HFFc6 (cell line): ENCODE data around the gene PSMB9. TPM values are rescaled to one million over a fixed set of nuclear protein-coding genes. Genes with fewer than 3 reads are reported as not detected.
A peak's percentile ranks its signal among the peaks of the same experiment; 100 is the strongest.

Source experiments
- DNase-seq: peaks from one replicate; pipeline ENCODE4 v3.0.0-alpha.2; 2018
- H3K27ac Mint-ChIP-seq: 2 replicates; pipeline ENCODE4 v1.8.0; 2020; ENCODE audit warnings: mild to moderate bottlenecking, mixed read lengths
- H3K27me3 Mint-ChIP-seq: 2 replicates; pipeline ENCODE4 v1.8.0; 2021; ENCODE audit warnings: mild to moderate bottlenecking, moderate library complexity, mixed read lengths; ENCODE audit not compliant: insufficient read depth
- H3K36me3 Mint-ChIP-seq: 2 replicates; pipeline ENCODE4 v1.8.0; 2021; ENCODE audit warnings: low read depth, mixed read lengths
- H3K4me1 Mint-ChIP-seq: 2 replicates; pipeline ENCODE4 v1.8.0; 2020; ENCODE audit warnings: low read depth, mixed read lengths
- H3K4me3 Mint-ChIP-seq: 2 replicates; pipeline ENCODE4 v1.8.0; 2020; ENCODE audit warnings: mild to moderate bottlenecking, moderate library complexity, mixed read lengths
- H3K9me3 Mint-ChIP-seq: 2 replicates; pipeline ENCODE4 v1.8.0; 2020; ENCODE audit warnings: mild to moderate bottlenecking, mixed read lengths
- CTCF ChIP-seq: fragments of 200-600 bp; sonication (generic); IDR thresholded peaks from 2 replicates; pipeline ENCODE4 v1.5.0; 2021; ENCODE audit warnings: antibody characterized with exemption, mild to moderate bottlenecking
- total RNA-seq, 6 experiments: library from RNA; stranded (reverse); fragmentation: NEBNext Ultra II Directional; extraction: Animal tissue kit (Norgen Biotek cat#: 25700); gene quantifications; 2 replicates in 1 of 6; 3 replicates in 5 of 6; pipeline ENCODE4 v1.2.3, GENCODE V29; 2021

The PSMB9 gene
- total RNA-seq, 6 experiments from 2014 or later: 4.9 to 23.9 (median 20.9) TPM

GRCh38 chr6:32835167-32835893 lies 18.7 kb upstream of the PSMB9 start:
- no peak for TF ChIP-seq CTCF
- no peak overlapping the region for H3K4me3 Mint-ChIP-seq
- peaks cover 1% of the 10 kb centered on the region; the same call in 1 of the 2 replicates for H3K27me3 Mint-ChIP-seq
- no peak overlapping the region for H3K27ac Mint-ChIP-seq
- no peak for DNase-seq
- 0 out of 2 replicates have a peak, but pooled peaks cover 7% of the 10 kb centered on the region for H3K36me3 Mint-ChIP-seq
- H3K4me1 Mint-ChIP-seq: peaks cover 23% of the 10 kb centered on the region
- no peaks in the 10 kb centered on the region for H3K9me3 Mint-ChIP-seq

GRCh38 chr6:32836873-32837272 lies 17.1 kb upstream of the PSMB9 start:
- H3K9me3 Mint-ChIP-seq: no peaks in the 10 kb centered on the region
- peaks cover 17% of the 10 kb centered on the region for H3K36me3 Mint-ChIP-seq
- peak overlapping the region; percentile 88 for H3K4me3 Mint-ChIP-seq
- DNase-seq: no peak
- TF ChIP-seq CTCF: no peak
- peaks cover 26% of the 10 kb centered on the region for H3K4me1 Mint-ChIP-seq
- H3K27ac Mint-ChIP-seq: peak overlapping the region; percentile 85
- peaks cover 1% of the 10 kb centered on the region; the same call in 1 of the 2 replicates for H3K27me3 Mint-ChIP-seq

- Mint-ChIP-seq H3K27ac (peak overlapping the region; percentile 85), H3K4me3 (peak overlapping the region; percentile 88), H3K4me1 (peaks cover 34% of the 10 kb centered on the region), H3K9me3 (no peaks in the 10 kb centered on the region), H3K36me3 (peaks cover 22% of the 10 kb centered on the region), H3K27me3 (peaks cover 1% of the 10 kb centered on the region; the same call in 1 of the 2 replicates)
- no peak for TF ChIP-seq CTCF
- no peak for DNase-seq
These were observed 16.3 kb upstream of the PSMB9 start for GRCh38 chr6:32837651-32838113.

GRCh38 chr6:32838114-32838958 lies 15.7 kb upstream of the PSMB9 start, which contains the start of gene TAP2:
Gene TAP2, minus strand, starts transcription at chr6:32838739. Its CDS starts 506 bp downstream, at chr6:32838233.
- H3K4me3 Mint-ChIP-seq: peak within 1 kb of the TSS; percentile 88
- no peaks in the 10 kb centered on the region for H3K9me3 Mint-ChIP-seq
- TF ChIP-seq CTCF: peak; percentile 97
- H3K36me3 Mint-ChIP-seq: peaks cover 22% of the 10 kb centered on the region
- peak; percentile 91 for DNase-seq
- peaks cover 41% of the 10 kb centered on the region for H3K4me1 Mint-ChIP-seq
- peak within 1 kb of the TSS; percentile 85 for H3K27ac Mint-ChIP-seq
- H3K27me3 Mint-ChIP-seq: peaks cover 3% of the 10 kb centered on the region; the same call in 1 of the 2 replicates

- TF ChIP-seq CTCF: no peak
- peaks cover 46% of the 10 kb centered on the region for H3K4me1 Mint-ChIP-seq
- H3K36me3 Mint-ChIP-seq: peaks cover 15% of the 10 kb centered on the region
- no peak overlapping the region for H3K4me3 Mint-ChIP-seq
- H3K27me3 Mint-ChIP-seq: peaks cover 4% of the 10 kb centered on the region
- no peak overlapping the region for H3K27ac Mint-ChIP-seq
- DNase-seq: no peak
- H3K9me3 Mint-ChIP-seq: no peaks in the 10 kb centered on the region
These were observed 14.6 kb upstream of the PSMB9 start for GRCh38 chr6:32839356-32839755.
